HG02588 (cell line): ENCODE measurements around the gene NDUFV1.

Experiments used
- ATAC-seq: cut with Tn5 transposase; IDR thresholded peaks from one replicate; pipeline ENCODE4 v1.9.1; 2021; ENCODE audit warnings: mild to moderate bottlenecking, moderate library complexity; ENCODE audit not compliant: unreplicated experiment

The NDUFV1 gene

DNA sequence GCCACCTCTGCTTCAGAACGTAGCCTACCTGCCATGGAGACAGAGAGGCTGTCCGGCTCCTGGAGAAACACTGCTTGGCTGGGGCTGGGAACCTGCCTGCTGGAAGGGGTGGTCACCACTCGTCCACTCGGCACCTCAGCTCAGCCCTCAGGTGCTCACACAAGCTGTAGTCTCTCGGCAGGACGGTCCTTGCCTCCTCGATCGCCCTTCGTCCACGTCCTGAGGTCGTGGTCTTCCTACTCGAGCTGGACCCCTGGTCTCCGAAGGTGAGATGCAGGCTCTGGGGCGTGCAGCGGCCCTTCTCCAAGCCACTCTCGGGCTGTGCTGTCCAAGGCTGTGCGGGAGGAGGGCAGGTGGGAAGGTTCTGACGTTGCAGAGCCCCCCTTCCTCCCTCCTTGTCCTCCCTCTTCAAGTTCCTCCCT, 32.7 kb downstream of the NDUFV1 start, which contains the start of gene TBX10:
Gene TBX10, minus strand, starts transcription at position 326 of the 422 bp plus-strand sequence. Its CDS starts 291 bp downstream, at position 35.
- ATAC-seq = no peak

DNA sequence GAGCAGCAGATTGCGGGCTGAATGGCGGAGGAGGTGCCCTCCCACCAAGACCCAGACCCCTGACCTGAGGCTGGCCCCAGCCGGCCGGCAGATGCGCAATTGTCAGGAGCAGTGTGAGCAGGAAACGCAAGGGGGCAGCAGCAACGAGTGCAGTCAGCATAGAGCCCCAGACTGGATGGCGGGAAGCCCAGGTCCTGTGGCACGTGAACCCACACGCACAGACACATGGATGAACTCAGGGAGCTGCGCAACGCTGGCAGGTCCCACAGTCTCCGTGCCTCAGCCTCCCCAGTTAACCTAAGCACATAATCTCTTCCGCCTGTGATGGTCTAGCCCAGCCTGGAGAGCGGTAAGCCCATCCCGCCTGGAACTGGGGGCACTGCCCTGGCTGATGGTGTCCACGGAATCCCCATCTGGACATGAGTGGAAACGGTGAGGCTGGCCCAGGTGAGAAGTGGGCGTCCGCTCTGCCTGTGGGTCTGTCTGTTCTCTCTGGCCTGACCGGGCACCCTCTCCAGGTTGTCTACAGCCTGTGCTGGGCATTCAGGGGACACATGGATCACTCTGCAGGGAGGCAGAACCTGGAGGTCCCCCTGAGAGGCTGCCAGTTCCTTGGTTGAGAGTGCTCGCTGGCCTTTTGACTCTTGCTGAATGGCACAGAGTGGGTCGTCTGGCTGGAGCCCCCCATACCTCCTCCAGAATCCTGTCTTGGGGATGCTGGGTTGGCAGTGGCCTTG, 33.5 kb downstream of the NDUFV1 start:
- ATAC-seq = no peak

DNA sequence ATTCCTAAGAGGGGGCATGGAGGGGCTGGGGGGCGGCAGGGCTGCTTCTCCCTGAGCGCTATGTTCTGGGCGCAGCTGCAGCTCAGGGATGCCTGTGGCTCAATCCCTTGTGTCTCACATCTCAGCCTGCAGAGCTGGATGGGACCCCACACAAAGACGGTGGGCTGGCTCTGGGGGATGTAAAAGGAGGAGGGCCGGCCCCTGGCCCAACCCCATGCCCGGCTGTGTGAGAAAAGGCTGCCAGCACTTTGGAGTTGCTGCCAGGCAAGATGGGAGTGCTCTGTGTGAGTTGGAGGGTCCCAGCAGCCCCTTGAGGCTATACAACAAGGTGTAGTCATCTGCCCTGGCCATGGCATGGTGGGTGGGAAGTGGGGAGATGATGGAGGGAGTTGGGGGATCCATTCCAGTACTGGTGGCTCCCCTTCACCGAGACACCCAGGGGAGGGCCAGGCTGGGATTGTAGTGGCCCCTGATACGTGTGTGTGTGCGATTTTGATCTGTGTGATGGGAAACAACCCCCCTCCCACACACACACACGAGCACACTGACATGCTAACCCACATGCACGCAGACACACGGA, 34.1 kb downstream of the NDUFV1 start:
- ATAC-seq = no peak

DNA sequence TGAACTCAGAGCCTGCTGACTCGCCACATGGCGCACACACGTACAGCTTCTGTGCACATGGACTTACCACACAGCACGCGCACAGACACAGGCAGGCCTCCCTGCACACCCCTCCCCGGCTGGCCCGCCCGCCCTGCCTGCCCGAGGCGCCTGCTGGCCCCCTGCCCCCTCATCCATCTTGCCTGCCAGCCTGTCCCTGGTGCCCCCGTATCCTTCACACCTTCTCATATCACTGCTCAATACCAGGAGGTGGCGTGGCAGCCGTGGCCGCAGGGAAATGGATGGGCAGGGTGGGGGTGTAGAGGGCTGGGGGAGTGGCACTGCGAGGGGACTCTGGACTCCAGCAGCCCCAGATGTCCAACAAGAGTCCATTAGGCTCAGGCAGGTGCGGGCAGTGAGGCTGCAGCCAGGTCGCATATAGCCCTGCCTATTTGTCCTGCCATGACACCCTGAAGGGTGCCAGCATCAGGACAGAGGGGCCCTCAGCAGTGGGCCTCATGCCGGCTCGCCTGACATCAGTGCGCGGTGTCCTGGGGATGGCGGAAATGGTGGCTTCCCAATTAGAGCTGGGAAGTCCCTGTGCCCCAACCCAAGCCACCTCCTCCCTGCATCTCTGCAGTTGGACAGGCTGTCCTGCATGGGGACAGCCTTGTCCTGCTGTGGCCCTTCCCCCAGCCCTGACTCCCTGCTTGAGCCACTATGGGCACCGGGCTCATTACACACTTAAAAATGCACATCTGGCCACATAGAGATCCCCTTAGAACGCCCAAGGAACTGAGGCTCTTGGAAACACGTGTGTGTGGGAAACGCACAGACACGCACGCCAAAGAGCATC, 34.8 kb downstream of the NDUFV1 start:
- no peak for ATAC-seq

DNA sequence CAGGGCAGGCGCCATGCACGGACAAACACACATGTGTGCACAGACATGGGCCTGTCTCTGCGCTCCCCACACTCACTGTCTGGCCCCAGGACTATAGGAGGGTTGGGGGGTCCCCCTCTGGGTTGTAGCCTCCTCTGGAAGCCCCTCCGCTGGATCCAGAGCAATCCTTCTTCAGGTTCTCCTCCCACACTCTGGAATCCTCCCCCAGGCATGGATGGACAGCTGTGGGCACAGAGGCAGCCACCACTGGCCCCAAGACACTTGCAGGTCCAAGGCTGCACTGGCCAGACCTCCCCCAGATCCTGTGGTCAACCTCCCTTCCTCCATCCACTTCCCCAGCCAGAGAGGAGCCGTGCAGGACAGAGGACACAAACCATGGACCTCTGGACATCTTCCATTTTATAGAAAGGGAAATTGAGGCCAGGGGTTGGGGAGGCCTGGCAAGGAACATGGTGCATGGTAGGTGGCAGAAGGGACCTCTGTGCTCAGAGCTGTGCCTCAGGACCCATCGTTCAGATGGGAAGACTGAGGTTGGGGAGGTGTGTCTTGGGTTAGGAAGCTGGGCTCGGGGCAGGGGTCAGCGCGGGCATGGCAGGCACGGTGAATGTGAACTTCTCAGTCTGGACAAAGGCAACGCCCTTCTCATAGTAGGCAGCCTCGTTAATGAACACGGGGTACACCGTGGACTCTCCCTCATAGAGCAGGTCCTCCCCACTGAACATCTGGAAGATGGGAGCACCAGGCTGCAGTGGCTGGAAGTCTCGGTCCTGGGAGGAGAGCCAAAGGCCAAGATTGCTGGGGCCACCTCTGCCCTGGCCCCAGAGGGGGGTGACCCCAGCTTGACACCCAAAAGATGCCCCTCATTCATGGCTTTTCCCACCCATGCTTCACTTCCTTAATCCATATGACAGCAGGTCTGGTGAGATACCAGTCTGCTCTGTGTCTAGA, 35.7 kb downstream of the NDUFV1 start:
- ATAC-seq = no peak

DNA sequence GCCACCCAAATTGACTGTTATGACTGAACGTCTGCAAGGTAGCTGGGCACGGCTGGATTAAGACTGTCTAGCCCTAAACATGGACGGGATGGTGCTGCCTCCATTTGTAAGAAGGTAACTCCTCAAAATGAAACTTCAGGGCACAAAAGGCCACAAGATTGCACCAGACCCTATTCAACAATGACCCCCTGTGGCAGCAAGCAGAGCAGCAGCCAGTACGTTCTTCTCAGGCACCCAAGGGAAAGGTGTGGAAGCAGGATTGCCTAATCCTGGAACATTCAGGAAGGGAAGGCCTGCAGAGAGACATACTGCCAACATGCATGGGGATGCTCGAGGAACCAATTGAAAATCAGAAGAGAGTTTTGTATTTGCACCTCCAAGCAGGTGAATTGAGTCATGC, 37.3 kb downstream of the NDUFV1 start:
- ATAC-seq = no peak

DNA sequence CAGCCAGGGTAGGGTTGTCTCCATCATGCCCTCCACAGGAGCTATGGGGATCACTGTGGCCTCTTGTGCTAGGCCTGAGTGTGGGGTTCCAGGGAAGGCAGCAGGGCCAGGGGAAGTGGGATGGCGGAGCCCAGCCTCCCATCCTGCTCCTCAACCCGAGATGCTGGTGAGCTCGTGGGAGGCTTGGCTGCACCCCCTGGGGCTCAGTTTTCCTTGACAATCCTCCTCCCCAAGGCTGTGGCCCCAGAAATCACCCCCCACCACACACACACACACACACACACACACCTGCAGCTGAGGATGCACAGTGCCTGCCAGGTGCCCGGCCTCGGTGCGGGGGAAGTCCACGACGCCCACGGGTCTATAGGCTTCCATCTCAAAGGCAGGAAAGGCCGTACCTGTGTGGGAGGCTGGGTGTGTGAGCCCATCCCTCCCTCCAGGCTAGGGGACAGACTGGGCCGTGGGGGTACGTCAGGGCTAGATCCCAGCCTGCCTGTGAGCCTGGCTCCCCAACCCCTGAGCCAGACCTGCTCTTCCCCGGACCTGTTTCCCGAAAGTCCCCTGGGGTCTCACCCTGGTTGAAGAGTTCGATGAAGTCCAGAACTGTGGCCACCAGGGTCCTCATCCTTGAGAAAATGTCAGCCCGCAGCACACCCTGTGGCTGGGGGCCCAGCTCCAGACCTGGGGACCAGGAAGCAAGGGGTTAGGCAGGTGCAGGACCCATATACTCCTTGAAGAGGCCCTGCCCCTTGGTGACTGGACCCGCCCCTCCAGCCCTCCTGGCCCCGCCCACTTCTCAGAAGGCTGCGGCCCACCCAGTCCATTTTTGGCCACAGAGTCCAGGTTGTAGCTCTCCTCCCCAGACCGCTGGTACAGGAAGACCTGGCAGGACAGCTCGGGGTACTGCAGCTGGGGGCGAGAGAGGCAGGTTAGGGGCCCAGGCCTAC, 38.0 kb downstream of the NDUFV1 start:
- no peak for ATAC-seq

DNA sequence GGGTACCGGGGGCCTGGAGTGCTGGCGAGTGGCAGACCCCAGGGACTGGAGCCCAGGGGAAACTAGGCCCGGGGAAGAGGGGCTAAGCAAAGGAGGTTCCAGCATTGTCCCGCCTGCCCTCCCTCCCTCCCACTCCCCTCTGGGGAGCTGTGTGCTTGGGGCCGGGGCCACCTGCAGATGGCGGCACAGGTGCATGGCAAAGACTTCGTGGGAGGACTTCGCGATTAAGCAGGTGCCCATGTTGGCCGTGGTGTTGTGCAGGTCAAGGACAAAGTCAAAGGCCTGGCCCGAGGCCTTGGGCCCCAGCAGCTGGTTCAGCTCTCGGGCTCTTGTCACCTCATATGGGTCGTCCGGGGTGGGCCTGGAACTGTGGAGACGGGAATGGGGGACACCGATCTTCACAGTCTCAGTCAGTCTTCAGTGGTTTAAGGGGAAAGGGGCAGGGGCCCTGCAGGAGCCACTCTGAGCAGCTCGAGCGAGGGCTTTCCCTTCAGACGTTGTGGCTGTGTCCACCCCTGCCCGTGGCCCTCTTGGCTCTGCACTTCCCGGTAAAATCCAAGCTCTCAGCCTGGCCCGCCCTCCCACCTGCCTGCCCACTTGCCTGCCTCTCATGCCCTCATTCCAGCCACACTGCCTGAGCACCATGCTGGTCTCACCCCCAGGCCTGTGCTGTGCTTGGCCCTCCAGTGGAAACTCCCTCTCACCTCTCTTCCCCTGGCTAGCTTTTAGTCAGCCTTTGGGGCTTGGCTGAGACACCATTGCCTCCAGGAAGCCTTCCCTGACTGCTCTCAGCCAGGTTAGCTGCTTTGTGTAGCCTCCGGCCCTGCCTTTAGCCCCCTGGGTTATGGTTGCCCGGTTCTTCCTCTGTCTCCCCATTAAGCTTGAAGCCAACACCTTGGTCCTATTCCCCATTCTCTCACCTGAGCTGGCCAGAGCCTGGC, 39.1 kb downstream of the NDUFV1 start:
- ATAC-seq = no peak

DNA sequence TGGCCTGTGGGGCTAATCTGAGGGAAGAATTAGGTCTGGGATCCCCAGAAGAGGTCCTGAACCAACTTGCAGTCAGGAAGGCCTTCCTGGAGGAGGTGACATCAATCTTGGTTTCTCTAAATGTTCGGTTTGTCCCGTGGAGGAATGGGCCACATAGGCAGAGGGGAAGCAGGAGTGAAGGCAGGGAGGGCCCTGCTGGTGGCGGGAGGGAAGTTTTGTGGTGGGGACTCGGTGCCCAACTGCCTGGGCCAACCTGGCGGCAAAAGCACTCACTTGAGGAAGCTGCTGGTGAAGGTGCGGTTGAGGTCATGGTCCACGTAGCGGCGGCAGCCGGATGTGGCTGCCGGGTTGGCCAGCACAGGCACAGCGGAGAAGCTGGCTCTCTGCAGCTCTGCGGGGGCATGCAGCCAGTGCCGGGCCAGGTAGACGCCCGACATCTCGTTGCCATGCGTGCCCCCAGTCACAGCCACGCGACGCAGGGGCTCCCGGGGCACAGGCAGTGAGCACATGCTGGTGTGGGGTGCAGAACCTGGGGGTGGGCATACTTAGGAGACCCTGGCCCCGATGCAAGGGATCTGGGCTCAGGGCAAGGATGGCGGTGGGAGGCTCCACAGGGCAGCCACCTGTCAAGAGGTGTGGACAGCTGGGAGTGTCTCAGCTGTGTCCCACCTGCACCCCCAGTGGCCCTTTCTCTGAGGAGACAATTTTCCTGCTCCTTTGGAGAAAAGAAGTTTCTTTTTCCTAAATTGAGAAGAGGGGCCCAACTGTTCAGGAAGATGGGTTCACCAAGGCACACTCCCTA, 40.0 kb downstream of the NDUFV1 start:
- ATAC-seq = no peak

DNA sequence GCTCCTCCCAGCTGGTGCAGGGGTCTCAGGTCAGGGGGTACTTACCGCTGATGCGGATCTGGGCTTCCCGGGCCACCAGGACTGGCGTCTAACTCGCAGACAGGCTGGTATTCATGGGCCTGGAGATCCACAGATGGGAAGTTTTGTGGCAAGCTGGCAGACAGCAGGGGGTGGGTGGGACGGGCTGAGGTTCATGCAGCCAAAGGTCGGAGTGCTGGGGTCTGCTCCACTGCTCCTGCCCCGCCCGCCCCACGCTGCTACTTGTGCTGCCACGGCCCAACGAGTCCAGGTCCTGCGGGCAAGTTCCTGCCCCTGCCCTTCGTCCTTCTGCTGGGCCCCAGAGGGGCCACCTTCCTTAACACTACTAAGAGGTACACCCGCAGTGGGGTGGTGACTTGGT, 40.7 kb downstream of the NDUFV1 start:
- ATAC-seq = no peak

DNA sequence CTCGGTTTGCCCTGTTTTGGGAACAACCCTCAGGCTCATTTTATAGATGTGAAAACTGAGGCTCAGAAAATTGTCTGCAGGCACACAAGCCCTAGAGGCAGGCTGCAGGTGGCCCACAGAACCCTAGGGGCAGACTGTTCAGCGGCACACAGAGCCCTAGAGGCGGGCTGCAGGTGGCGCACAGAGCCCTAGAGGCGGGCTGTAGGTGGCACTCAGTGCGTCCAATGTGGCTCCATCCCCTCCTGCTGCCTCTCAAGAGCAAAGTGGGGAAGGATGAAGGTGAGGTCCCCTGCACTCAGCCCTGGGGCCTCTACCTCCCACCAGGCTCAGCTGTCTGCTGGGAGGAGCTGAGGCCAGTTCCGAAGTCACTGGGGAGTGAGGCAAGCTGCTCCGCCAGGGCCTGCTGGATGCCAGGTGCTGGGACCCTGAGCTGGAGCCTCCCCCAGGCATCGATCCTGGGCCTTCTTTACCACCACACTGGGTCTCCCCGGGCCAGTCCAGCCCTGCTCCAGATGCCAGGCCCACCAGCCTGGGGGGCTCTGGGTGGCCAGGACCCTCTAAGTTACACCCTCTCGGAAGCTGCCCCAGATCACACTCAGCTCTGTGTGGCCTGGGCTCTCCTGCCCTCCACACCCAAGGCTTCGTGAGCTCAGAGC, 41.5 kb downstream of the NDUFV1 start:
- ATAC-seq = no peak

DNA sequence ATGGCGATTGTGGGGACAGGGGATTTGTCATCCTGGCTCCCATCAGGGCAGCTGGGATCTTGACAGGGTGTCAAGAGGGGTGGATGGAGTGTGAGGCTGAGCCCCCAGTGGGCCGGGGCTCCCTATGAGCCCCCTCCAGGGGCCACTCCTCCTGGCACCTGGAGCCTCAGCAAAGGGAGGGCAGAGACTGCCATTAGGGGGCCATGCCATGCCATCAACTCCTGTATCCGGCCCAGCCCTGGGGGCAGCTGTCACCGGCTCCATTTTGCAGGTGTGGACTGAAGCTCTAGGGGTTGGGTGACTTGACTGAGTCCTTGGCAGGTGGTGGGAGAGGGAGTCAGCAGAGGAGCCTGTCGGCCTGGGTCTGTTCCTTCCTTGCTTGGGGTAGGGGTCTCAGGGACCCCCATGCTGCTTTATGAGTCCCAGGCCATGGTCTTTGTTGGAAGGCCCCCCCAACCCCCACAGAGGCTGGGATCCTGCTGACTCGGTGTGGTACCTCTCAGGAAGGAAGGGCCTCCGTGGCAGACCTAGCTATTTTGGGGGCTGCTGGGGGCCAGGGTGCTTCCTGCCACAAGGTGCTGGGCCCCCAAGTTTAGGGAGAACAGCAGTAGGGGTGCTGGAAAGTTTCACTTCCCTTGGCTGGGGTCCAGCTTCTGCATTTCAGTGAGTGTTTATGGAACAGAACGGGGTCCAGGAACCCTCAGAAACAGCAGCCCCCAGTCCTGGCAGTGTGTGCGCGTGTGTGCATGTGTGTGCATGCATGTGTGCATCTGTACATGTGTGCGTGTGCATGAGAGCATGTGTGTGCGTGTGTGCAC, 42.3 kb downstream of the NDUFV1 start:
- no peak for ATAC-seq

DNA sequence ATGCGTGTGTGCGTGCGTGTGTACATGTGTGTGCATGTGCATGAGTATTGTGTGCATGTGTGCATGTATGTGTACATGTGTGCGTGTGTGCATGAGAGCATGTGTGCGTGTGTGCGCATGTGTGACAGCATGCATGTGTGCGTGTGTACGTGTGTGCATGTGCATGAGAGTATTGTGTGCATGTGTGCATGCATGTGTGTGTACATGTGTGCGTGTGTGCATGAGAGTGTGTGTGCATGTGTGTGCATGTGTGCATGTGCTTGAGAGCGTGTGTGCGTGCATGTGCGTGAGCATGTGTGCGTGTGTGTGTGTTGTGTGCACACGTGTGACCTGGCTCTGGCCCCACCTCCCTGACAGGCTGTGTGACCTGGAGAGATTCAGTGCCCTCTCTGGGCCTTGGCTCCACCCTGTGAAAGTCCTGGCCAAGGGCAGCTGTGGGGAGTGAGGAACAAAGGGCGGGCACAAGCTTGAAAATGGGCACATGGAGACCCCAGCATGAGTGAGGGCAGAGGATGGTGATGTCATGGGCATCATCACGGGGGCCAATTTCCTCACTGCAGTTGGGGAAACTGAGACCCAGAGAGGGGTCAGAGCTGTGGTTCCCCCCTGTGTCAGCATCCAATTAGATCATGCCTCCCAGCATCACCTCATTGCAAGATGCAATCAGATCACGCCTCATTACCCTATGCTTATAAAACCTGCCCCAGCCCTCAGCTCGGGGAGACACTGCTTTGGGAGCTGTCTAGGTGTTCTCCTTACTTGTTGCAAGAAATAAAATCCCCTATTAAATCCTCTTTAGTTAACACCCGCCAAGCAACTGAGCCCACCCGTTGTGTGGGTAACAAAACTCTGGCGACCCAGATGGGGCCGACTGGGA, 43.1 kb downstream of the NDUFV1 start:
- ATAC-seq = no peak

DNA sequence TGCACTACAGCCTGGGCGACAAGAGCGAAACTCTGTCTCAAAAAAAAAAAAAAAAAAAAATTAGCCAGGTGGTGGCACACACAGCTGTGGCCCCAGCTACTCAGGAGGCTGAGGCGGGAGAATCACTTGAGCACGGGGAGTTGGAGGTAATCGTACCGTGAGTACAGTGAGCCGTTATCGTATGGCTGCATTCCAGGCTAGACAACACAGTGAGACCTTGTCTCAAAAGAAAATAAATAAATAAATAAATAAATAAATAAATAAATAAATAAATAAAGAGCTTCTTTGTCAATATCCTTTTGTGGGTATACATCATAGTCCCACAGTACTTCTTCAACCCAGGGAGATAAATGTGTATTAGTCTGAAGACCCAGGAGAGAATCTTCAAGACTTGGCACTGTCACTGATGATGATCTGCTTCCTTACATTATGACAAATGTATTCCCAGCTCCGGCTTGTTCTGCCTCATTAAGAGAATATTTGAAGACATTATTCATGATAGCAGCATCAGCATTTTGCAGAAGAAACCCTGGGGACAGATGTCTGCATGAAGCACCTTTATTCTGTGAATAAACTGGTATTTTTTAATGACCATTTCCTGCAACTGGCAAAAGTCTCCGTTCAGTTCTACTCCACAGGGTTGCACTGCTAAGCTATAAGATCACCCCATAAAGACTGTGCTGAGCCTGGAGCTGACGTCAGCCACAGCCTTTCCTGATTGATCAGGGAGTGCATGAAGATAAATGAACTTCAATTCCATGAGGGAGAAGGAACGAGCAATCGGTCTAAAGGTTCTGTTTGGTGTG, 45.4 kb downstream of the NDUFV1 start:
- ATAC-seq = no peak
